Panc1 (cell line): Measurements from ENCODE around the gene PRUNE2. TPM values are rescaled to one million over a fixed set of nuclear protein-coding genes. Genes with fewer than 3 reads are reported as not detected.

ENCODE experiments used
- ATAC-seq: fragments of 200-7000 bp; cut with Tn5 transposase; 2 replicates; pipeline ENCODE4 v1.9.1; 2020; ENCODE audit warnings: mild to moderate bottlenecking, moderate library complexity
- BruUV-seq: library from RNA; stranded (reverse); fragments of 400-500 nt; replicated peaks from 2 replicates; lab custom pipeline; 2021; lab: Mats Ljungman, UMichigan
- CTCF ChIA-PET: fragments of 300-600 bp; sonication (Branson Sonifier 250); formaldehyde crosslinking; loops from one replicate; lab custom pipeline; 2022; ENCODE audit warnings: antibody characterized with exemption; lab: Charles Lee
- POLR2A ChIA-PET: fragments of 300-600 bp; sonication (Branson Sonifier 250); formaldehyde crosslinking; loops from one replicate; lab custom pipeline; 2022; ENCODE audit warnings: antibody characterized with exemption; lab: Charles Lee
- DNase-seq: peaks from one replicate; pipeline ENCODE4 v3.0.0-alpha.2; 2010; ENCODE audit warnings: low read depth, low spot score
- H3K27ac ChIP-seq: 2 replicates; pipeline ENCODE4 v1.5.1; 2011; ENCODE audit warnings: mild to moderate bottlenecking, low read length, inconsistent platforms
- H3K27me3 ChIP-seq: fragments of 200-500 bp; sonication (Bioruptor generic); 2 replicates; pipeline ENCODE4 v1.6.0; 2014; ENCODE audit warnings: low read length, inconsistent platforms; ENCODE audit not compliant: control insufficient read depth, insufficient read depth
- H3K36me3 ChIP-seq: fragments of 200-500 bp; sonication (Bioruptor generic); 2 replicates; pipeline ENCODE4 v1.5.1; 2014; ENCODE audit warnings: inconsistent platforms, mild to moderate bottlenecking, low read length, moderate library complexity; ENCODE audit not compliant: control insufficient read depth, insufficient read depth
- H3K4me1 ChIP-seq: 2 replicates; pipeline ENCODE4 v1.5.1; 2011; ENCODE audit warnings: inconsistent platforms, mild to moderate bottlenecking, low read length, moderate library complexity; ENCODE audit not compliant: control insufficient read depth, insufficient read depth
- H3K4me3 ChIP-seq, 2 experiments: 2 replicates each; pipeline ENCODE4 v1.5.1; 2011 to 2012; ENCODE audit warnings: low read depth in 2 of 2, low read length in 2 of 2, mild to moderate bottlenecking in 2 of 2, inconsistent platforms in 1 of 2, moderate library complexity in 1 of 2
- H3K9me3 ChIP-seq: fragments of 200-500 bp; sonication (Bioruptor generic); 2 replicates; pipeline ENCODE4 v1.5.1; 2014; ENCODE audit warnings: low read depth, mild to moderate bottlenecking, inconsistent platforms, low read length, moderate library complexity; ENCODE audit not compliant: control insufficient read depth, insufficient read depth
- POLR2AphosphoS5 ChIP-seq: IDR thresholded peaks from 2 replicates; pipeline ENCODE4 v1.6.1; 2012; ENCODE audit warnings: mild to moderate bottlenecking, low read depth, low read length, moderate library complexity
- SIN3A ChIP-seq: IDR thresholded peaks from 2 replicates; pipeline ENCODE4 v1.6.1; 2012; ENCODE audit warnings: low read depth, mild to moderate bottlenecking, low read length, moderate library complexity, borderline replicate concordance; ENCODE audit not compliant: insufficient read depth
- TCF7L2 ChIP-seq: IDR thresholded peaks from 2 replicates; pipeline ENCODE4 v1.6.1; 2011; ENCODE audit warnings: mild to moderate bottlenecking, low read depth, low read length, inconsistent platforms
- in situ Hi-C: cut with HindIII; loops from 2 replicates; pipeline ENCODE4 v1.10.0; 2016; ENCODE audit warnings: low sequenced_read_pairs, low pct_unique_long_range_greater_than_20kb
- intact Hi-C: fragments of 100-400 bp; cut with micrococcal nuclease; formaldehyde crosslinking; loops from one replicate; pipeline ENCODE4 v1.10.0; 2022; ENCODE audit not compliant: unreplicated experiment
- total RNA-seq: library from RNA; stranded (reverse); gene quantifications from one replicate; pipeline ENCODE4 v1.2.1, GENCODE V29; 2021; ENCODE audit not compliant: unreplicated experiment
- TF ChIP-seq, protein P1 (sequence below): fragments of 450-650 bp; IDR thresholded peaks from 2 replicates; pipeline ENCODE4 v1.5.1; 2017; ENCODE audit warnings: mild to moderate bottlenecking
- TF ChIP-seq, protein P2 (sequence below), 2 experiments: IDR thresholded peaks; 2 replicates each; pipeline ENCODE4 v1.6.1; 2011 to 2012; ENCODE audit warnings: low read depth in 2 of 2, control low read depth in 1 of 2, low read length in 1 of 2, mild to moderate bottlenecking in 1 of 2, moderate library complexity in 1 of 2; ENCODE audit not compliant: insufficient read depth in 1 of 2

Gene PRUNE2
- total RNA-seq, 1 experiment from 2014 or later = 0.18 TPM

DNA sequence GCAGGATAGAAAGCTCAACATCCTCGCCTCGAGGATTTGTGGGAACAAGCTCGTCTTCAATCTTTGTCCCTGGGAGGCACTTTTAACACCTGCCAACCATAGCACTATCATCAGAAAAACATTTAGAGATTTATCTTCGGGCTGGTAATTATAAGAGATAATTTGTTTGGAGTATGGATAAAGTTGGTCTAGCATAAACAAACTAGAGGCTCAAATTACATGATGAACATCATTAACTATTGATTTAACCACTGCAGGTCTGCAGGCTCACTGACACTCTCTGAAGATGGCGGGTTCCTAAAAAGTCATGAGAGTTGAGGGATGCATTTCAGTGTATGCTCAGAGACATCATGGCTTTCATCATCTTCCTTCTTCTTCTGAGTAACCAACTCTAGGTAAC, 167.5 kb downstream of the PRUNE2 start:
- ChIA-PET POLR2A (interaction anchor here (0.6 kb wide), 2 partner anchors 14 to 38 kb away, joined by 10 to 16 read pairs; no protein-coding TSS in a partner anchor), CTCF (no interaction called here)
- no peaks in the 10 kb centered on the region for H3K36me3 ChIP-seq
- H3K9me3 ChIP-seq = no peaks in the 10 kb centered on the region
- no TSS peak for BruUV-seq
- H3K4me3 ChIP-seq = no peak overlapping the region
- DNase-seq (no peak), ATAC-seq (no peak)
- TF ChIP-seq TCF7L2 (no peak), POLR2AphosphoS5 (no peak), SIN3A (no peak)
- TF ChIP-seq, protein P1, sequence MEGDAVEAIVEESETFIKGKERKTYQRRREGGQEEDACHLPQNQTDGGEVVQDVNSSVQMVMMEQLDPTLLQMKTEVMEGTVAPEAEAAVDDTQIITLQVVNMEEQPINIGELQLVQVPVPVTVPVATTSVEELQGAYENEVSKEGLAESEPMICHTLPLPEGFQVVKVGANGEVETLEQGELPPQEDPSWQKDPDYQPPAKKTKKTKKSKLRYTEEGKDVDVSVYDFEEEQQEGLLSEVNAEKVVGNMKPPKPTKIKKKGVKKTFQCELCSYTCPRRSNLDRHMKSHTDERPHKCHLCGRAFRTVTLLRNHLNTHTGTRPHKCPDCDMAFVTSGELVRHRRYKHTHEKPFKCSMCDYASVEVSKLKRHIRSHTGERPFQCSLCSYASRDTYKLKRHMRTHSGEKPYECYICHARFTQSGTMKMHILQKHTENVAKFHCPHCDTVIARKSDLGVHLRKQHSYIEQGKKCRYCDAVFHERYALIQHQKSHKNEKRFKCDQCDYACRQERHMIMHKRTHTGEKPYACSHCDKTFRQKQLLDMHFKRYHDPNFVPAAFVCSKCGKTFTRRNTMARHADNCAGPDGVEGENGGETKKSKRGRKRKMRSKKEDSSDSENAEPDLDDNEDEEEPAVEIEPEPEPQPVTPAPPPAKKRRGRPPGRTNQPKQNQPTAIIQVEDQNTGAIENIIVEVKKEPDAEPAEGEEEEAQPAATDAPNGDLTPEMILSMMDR = no peak
- no peaks in the 10 kb centered on the region for H3K4me1 ChIP-seq
- in situ Hi-C loops = no loop called here
- no peak overlapping the region for H3K27ac ChIP-seq
- intact Hi-C loops = no loop called here
- H3K27me3 ChIP-seq = no peaks in the 10 kb centered on the region

DNA sequence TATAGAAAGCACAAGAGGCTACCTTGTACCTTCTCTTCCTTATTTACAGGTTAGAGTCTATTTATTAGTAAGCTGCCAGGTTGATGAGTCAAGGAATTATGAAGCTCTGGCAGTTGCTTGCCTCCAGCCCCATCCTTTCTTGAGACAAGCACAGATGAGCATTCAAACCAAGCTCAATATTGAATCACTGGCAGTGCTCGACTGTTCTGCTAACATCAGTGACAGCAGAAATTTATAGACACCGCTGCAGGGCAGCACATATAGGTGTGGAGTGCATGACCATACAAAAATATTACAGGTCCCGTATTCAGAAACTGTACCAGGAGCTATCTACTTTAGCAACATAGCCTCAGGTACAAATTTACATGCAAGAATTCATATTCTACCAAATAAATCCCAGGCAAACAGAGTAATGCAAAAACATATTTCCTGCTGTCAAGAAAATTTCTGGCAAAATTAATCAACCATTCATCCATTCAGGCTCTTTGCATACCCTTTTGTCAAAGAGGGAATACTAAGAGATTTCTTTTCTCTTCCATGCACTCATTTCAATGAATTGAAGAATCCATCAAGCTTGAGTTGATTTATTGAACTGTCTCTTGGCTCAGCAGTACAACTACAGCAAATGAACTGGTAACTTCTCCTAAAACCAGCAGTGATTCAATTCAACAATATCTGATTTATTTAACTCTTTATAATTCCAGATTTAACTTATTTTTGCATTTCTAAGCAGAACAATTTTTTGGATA, 168.6 kb downstream of the PRUNE2 start:
- intact Hi-C loops = no loop called here
- no peaks in the 10 kb centered on the region for H3K9me3 ChIP-seq
- no peaks in the 10 kb centered on the region for H3K27me3 ChIP-seq
- no peaks in the 10 kb centered on the region for H3K4me1 ChIP-seq
- H3K4me3 ChIP-seq = no peak overlapping the region
- ChIA-PET POLR2A (no interaction called here), CTCF (no interaction called here)
- ATAC-seq = no peak
- no peak overlapping the region for H3K27ac ChIP-seq
- BruUV-seq = no TSS peak
- in situ Hi-C loops = no loop called here
- H3K36me3 ChIP-seq = no peaks in the 10 kb centered on the region
- no peak for DNase-seq
- TF ChIP-seq TCF7L2 = no peak
- TF ChIP-seq, protein P1 = no peak
- TF ChIP-seq SIN3A = no peak
- no peak for TF ChIP-seq POLR2AphosphoS5
- TF ChIP-seq, protein P2, sequence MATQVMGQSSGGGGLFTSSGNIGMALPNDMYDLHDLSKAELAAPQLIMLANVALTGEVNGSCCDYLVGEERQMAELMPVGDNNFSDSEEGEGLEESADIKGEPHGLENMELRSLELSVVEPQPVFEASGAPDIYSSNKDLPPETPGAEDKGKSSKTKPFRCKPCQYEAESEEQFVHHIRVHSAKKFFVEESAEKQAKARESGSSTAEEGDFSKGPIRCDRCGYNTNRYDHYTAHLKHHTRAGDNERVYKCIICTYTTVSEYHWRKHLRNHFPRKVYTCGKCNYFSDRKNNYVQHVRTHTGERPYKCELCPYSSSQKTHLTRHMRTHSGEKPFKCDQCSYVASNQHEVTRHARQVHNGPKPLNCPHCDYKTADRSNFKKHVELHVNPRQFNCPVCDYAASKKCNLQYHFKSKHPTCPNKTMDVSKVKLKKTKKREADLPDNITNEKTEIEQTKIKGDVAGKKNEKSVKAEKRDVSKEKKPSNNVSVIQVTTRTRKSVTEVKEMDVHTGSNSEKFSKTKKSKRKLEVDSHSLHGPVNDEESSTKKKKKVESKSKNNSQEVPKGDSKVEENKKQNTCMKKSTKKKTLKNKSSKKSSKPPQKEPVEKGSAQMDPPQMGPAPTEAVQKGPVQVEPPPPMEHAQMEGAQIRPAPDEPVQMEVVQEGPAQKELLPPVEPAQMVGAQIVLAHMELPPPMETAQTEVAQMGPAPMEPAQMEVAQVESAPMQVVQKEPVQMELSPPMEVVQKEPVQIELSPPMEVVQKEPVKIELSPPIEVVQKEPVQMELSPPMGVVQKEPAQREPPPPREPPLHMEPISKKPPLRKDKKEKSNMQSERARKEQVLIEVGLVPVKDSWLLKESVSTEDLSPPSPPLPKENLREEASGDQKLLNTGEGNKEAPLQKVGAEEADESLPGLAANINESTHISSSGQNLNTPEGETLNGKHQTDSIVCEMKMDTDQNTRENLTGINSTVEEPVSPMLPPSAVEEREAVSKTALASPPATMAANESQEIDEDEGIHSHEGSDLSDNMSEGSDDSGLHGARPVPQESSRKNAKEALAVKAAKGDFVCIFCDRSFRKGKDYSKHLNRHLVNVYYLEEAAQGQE (IDR thresholded peaks at IDR 0.05; ENCODE audit: insufficient read depth in 1 of 2, low read depth in 2 of 2, low read length in 1 of 2) = no peak
